ENCODE measurements around the gene STIP1.
"Not testable (repeated sequence)": the region's sequence is repeated elsewhere in the genome, so short reads cannot be mapped to it uniquely, and the experiment has no call there.

STIP1 gene

GRCh38 chr11:64240435-64241240, 54.7 kb downstream of the STIP1 start, which contains the start of gene FKBP2:
Gene FKBP2, plus strand, starts transcription at chr11:64241095. Its CDS starts 1,293 bp downstream, at chr11:64242388.
- DNase-seq, result peak; percentile 95

- peak; percentile 97 for DNase-seq
Measured at GRCh38 chr11:64241241-64241490, 55.2 kb downstream of the STIP1 start.

GRCh38 chr11:64241491-64242374, 55.8 kb downstream of the STIP1 start:
- no peak for DNase-seq

GRCh38 chr11:64243236-64243854, 57.4 kb downstream of the STIP1 start:
- no peak for DNase-seq

- no peak for DNase-seq
Measured at GRCh38 chr11:64244107-64244506, 58.1 kb downstream of the STIP1 start.

- no peak for DNase-seq
Measured at GRCh38 chr11:64244966-64245365, 59.0 kb downstream of the STIP1 start.

GRCh38 chr11:64245401-64245796, 59.4 kb downstream of the STIP1 start:
- DNase-seq, result peak; percentile 61

GRCh38 chr11:64245797-64246620, 60.0 kb downstream of the STIP1 start:
- DNase-seq, result peak; percentile 68

GRCh38 chr11:64246621-64246870, 60.6 kb downstream of the STIP1 start:
- DNase-seq, result not testable (repeated sequence)

GRCh38 chr11:64246871-64247728, 61.1 kb downstream of the STIP1 start, which contains the start of gene PPP1R14B:
Gene PPP1R14B, minus strand, starts transcription at chr11:64246943. Its CDS starts 270 bp downstream, at chr11:64246673.
- DNase-seq, result peak; percentile 83

- no peak for DNase-seq
Measured at GRCh38 chr11:64247729-64248531, 62.0 kb downstream of the STIP1 start.

GRCh38 chr11:64248578-64248977, 62.6 kb downstream of the STIP1 start:
- DNase-seq, result no peak

GRCh38 chr11:64249038-64249437, 63.1 kb downstream of the STIP1 start:
- DNase-seq, result no peak

GRCh38 chr11:64249563-64250414, 63.8 kb downstream of the STIP1 start:
- DNase-seq, result no peak

GRCh38 chr11:64250415-64251015, 64.5 kb downstream of the STIP1 start:
- DNase-seq, result no peak

- DNase-seq, result no peak
Measured at GRCh38 chr11:64251016-64251752, 65.2 kb downstream of the STIP1 start, which contains the start of gene PLCB3. Gene PLCB3, plus strand, starts transcription at chr11:64251530. Its CDS starts 120 bp downstream, at chr11:64251650.

GRCh38 chr11:64251753-64252002, 65.7 kb downstream of the STIP1 start:
- no peak for DNase-seq

- DNase-seq, result no peak
Measured at GRCh38 chr11:64252003-64252872, 66.3 kb downstream of the STIP1 start.
